Smooth muscle cell (in vitro differentiated cells): ENCODE data around the gene NEDD1. TPM values are rescaled to one million over a fixed set of nuclear protein-coding genes. Genes with fewer than 3 reads are reported as not detected.

Experiments
- DNase-seq: peaks from one replicate; lab custom pipeline; 2025; ENCODE audit not compliant: unreplicated experiment; lab: John Stamatoyannopoulos, UW
- H2AFZ ChIP-seq: fragments of 200-600 bp; sonication (generic); 2 replicates; pipeline ENCODE4 v1.6.0; 2016; ENCODE audit warnings: antibody characterized with exemption, low read depth, mild to moderate bottlenecking
- H3F3A ChIP-seq: fragments of 200-600 bp; sonication (generic); 2 replicates; pipeline ENCODE4 v1.6.0; 2017; ENCODE audit warnings: antibody characterized with exemption, low read depth
- H3K27ac ChIP-seq: fragments of 200-600 bp; sonication (generic); 2 replicates; pipeline ENCODE4 v1.5.1; 2016; ENCODE audit warnings: low read depth, mild to moderate bottlenecking
- H3K27me3 ChIP-seq: fragments of 200-600 bp; sonication (generic); 2 replicates; pipeline ENCODE4 v1.6.1; 2016; ENCODE audit warnings: low read depth, mild to moderate bottlenecking
- H3K36me3 ChIP-seq: fragments of 200-600 bp; sonication (generic); 2 replicates; pipeline ENCODE4 v1.5.1; 2016; ENCODE audit warnings: low read depth
- H3K4me1 ChIP-seq: fragments of 200-600 bp; sonication (generic); 2 replicates; pipeline ENCODE4 v1.5.1; 2016; ENCODE audit warnings: low read depth
- H3K4me2 ChIP-seq: fragments of 200-600 bp; sonication (generic); 2 replicates; pipeline ENCODE4 v1.6.0; 2016; ENCODE audit warnings: mild to moderate bottlenecking
- H3K4me3 ChIP-seq: fragments of 200-600 bp; sonication (generic); 2 replicates; pipeline ENCODE4 v1.5.1; 2016; ENCODE audit warnings: mild to moderate bottlenecking
- H3K79me2 ChIP-seq: fragments of 200-600 bp; sonication (generic); 2 replicates; pipeline ENCODE4 v1.6.0; 2016; ENCODE audit warnings: low read depth, mild to moderate bottlenecking
- H3K9ac ChIP-seq: fragments of 200-600 bp; sonication (generic); 2 replicates; pipeline ENCODE4 v1.6.0; 2016; ENCODE audit warnings: low read depth
- H3K9me3 ChIP-seq: fragments of 200-600 bp; sonication (generic); replicated peaks from 2 replicates; pipeline ENCODE4 v1.5.1; 2016; ENCODE audit warnings: low read depth
- H4K20me1 ChIP-seq: fragments of 200-600 bp; sonication (generic); 2 replicates; pipeline ENCODE4 v1.6.0; 2016; ENCODE audit warnings: low read depth
- WGBS: methylation state at CpG from one replicate; pipeline ENCODE4 v1.1.7; 2016; ENCODE audit warnings: low lambda C conversion rate; 5-methylcytosine and 5-hydroxymethylcytosine counted together
- polyA plus RNA-seq: library from polyadenylated mRNA; unstranded; fragments of >200 nt; fragmentation: Nextera tagmentation; extraction: Ambion mirVana; gene quantifications from 2 replicates; pipeline ENCODE4 v1.2.1, GENCODE V29; 2016
- total RNA-seq: library from RNA; depleted of rRNA; stranded (reverse); fragments of >200 nt; gene quantifications from 2 replicates; pipeline ENCODE4 v1.2.3, GENCODE V29; 2014
- TF ChIP-seq, protein P1 (sequence below): fragments of 200-600 bp; sonication (generic); IDR thresholded peaks from 2 replicates; pipeline ENCODE4 v1.5.1; 2017; ENCODE audit warnings: borderline replicate concordance, mild to moderate bottlenecking, antibody characterized with exemption; ENCODE audit not compliant: insufficient read depth, poor library complexity, severe bottlenecking

NEDD1 gene
- total and polyA plus RNA-seq, 2 experiments from 2014 or later: 20.6 to 54.0 TPM

- TF ChIP-seq, protein P1, sequence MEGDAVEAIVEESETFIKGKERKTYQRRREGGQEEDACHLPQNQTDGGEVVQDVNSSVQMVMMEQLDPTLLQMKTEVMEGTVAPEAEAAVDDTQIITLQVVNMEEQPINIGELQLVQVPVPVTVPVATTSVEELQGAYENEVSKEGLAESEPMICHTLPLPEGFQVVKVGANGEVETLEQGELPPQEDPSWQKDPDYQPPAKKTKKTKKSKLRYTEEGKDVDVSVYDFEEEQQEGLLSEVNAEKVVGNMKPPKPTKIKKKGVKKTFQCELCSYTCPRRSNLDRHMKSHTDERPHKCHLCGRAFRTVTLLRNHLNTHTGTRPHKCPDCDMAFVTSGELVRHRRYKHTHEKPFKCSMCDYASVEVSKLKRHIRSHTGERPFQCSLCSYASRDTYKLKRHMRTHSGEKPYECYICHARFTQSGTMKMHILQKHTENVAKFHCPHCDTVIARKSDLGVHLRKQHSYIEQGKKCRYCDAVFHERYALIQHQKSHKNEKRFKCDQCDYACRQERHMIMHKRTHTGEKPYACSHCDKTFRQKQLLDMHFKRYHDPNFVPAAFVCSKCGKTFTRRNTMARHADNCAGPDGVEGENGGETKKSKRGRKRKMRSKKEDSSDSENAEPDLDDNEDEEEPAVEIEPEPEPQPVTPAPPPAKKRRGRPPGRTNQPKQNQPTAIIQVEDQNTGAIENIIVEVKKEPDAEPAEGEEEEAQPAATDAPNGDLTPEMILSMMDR: no peak
- DNase-seq: no peak
- no peaks in the 10 kb centered on the region for H3F3A ChIP-seq
- H3K9me3 ChIP-seq: no peaks in the 10 kb centered on the region
- H3K27ac ChIP-seq: peak overlapping the region; percentile 61
- H3K4me1 ChIP-seq: no peaks in the 10 kb centered on the region
- no peak overlapping the region for H2AFZ ChIP-seq
- H3K27me3 ChIP-seq: no peaks in the 10 kb centered on the region
- no peaks in the 10 kb centered on the region for H3K79me2 ChIP-seq
- no peak overlapping the region for H3K9ac ChIP-seq
- H3K4me3 ChIP-seq: no peak overlapping the region
- WGBS: 96% methylated on average over 2 of the region's 2 CpGs
- no peak overlapping the region for H3K4me2 ChIP-seq
- H4K20me1 ChIP-seq: no peaks in the 10 kb centered on the region
- no peaks in the 10 kb centered on the region for H3K36me3 ChIP-seq
Measured at GRCh38 chr12:96890331-96890730, 16.7 kb upstream of the NEDD1 start.

- Histone ChIP-seq H3K9me3 (no peaks in the 10 kb centered on the region), H3F3A (no peaks in the 10 kb centered on the region), H3K4me2 (no peak overlapping the region), H3K9ac (no peak overlapping the region), H3K4me1 (no peaks in the 10 kb centered on the region), H4K20me1 (no peaks in the 10 kb centered on the region), H3K27ac (peak overlapping the region; percentile 10), H3K27me3 (no peaks in the 10 kb centered on the region), H3K79me2 (no peaks in the 10 kb centered on the region), H2AFZ (peak overlapping the region; percentile 5), H3K36me3 (no peaks in the 10 kb centered on the region), H3K4me3 (no peak overlapping the region)
- no peak for DNase-seq
- TF ChIP-seq, protein P1: no peak
- 60% methylated on average over 3 of the region's 3 CpGs for WGBS
Measured at GRCh38 chr12:96892104-96892503, 15.0 kb upstream of the NEDD1 start.

DNA sequence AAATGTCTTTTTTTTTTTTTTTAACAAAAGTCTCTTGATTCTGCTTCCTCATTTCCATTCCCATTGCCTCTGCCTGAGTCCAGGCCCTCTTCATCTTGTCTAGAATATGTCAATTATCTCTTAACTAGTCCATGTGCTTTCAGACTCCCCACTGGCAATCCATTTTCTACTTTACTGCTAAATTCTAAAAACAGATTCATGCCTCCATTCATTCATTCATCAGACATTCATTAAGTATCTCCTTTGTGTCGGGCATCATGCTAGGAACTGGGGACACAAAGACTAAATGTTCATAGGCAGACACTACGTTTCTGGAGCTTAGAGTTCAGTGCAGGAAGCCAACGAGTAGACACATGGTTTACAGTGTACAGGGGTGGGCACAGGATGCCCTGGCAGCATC, 9.6 kb upstream of the NEDD1 start:
- Histone ChIP-seq H3K4me2 (no peak overlapping the region), H3K36me3 (no peaks in the 10 kb centered on the region), H3K4me3 (no peak overlapping the region), H3K4me1 (no peaks in the 10 kb centered on the region), H3K9me3 (no peaks in the 10 kb centered on the region), H3K27ac (no peak overlapping the region), H2AFZ (no peak overlapping the region), H4K20me1 (no peaks in the 10 kb centered on the region), H3F3A (no peaks in the 10 kb centered on the region), H3K79me2 (no peaks in the 10 kb centered on the region), H3K27me3 (no peaks in the 10 kb centered on the region), H3K9ac (no peak overlapping the region)
- TF ChIP-seq, protein P1: no peak
- 86% methylated on average over 3 of the region's 3 CpGs for WGBS
- no peak for DNase-seq

DNA sequence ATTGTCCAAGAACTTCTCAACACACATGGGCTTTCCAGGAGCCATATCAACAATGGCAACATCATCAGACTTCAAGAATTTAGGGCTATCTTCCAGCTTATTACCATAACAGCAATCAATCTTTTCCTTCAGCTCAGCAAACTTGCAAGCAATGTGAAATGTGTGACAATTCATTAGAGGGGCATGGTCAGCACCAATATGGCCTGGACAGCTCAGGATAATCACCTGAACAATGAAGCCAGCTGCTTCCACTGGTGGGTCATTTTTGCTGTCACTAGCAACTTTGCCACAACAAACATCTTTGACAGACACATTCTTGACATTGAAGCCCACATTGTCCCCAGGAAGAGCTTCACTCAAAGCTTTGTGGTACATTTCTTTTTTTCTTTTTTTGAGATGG, 5.9 kb upstream of the NEDD1 start:
- H3K9ac ChIP-seq: no peak overlapping the region
- no peaks in the 10 kb centered on the region for H3K36me3 ChIP-seq
- H2AFZ ChIP-seq: no peak overlapping the region
- H3K9me3 ChIP-seq: no peaks in the 10 kb centered on the region
- H3K27ac ChIP-seq: no peak overlapping the region
- H4K20me1 ChIP-seq: no peaks in the 10 kb centered on the region
- no peaks in the 10 kb centered on the region for H3F3A ChIP-seq
- H3K4me2 ChIP-seq: no peak overlapping the region
- H3K27me3 ChIP-seq: no peaks in the 10 kb centered on the region
- DNase-seq: no peak
- no peaks in the 10 kb centered on the region for H3K79me2 ChIP-seq
- H3K4me1 ChIP-seq: no peaks in the 10 kb centered on the region
- TF ChIP-seq, protein P1: no peak
- H3K4me3 ChIP-seq: no peak overlapping the region
